Endothelial cell of umbilical vein (primary cell): ENCODE measurements around the gene TRIM41. TPM values are rescaled to one million over a fixed set of nuclear protein-coding genes. Genes with fewer than 3 reads are reported as not detected.

Source experiments
- BruUV-seq: library from RNA; stranded (reverse); fragments of 400-500 nt; replicated peaks from 2 replicates; lab custom pipeline; 2021; lab: Mats Ljungman, UMichigan
- CTCF ChIA-PET: fragments of 300-600, 350-600 bp; sonication (Branson Sonifier 250); formaldehyde crosslinking; loops from one replicate; lab custom pipeline; 2021; ENCODE audit warnings: antibody characterized with exemption, inconsistent platforms; lab: Charles Lee
- POLR2A ChIA-PET: fragments of 300-600, 350-600 bp; sonication (Branson Sonifier 250); formaldehyde crosslinking; loops from one replicate; lab custom pipeline; 2021; ENCODE audit warnings: antibody characterized with exemption, inconsistent platforms; lab: Charles Lee
- DNase-seq: peaks from one replicate; pipeline ENCODE4 v3.0.0-alpha.2; 2011; ENCODE audit warnings: low read depth, low spot score
- FAIRE-seq: peaks from 2 replicates; lab custom pipeline; 2011; peaks lifted over from hg19 to GRCh38; lab: Jason Lieb, UNC
- H2AFZ ChIP-seq: 2 replicates; pipeline ENCODE4 v1.6.0; 2012; ENCODE audit warnings: low read depth, low read length, control low read depth, inconsistent platforms
- H3K27ac ChIP-seq: 2 replicates; pipeline ENCODE4 v1.5.1; 2011; ENCODE audit warnings: low read depth, mild to moderate bottlenecking, control low read depth, low read length, moderate library complexity; ENCODE audit not compliant: insufficient read depth
- H3K27me3 ChIP-seq, 2 experiments: 2 replicates each; pipeline versions ENCODE4 v1.6.0 to v1.6.1; 2011; ENCODE audit warnings: low read length in 2 of 2, mixed read lengths in 1 of 2; ENCODE audit not compliant: control insufficient read depth in 2 of 2, insufficient read depth in 2 of 2
- H3K36me3 ChIP-seq, 2 experiments: 2 replicates in 1 of 2; 3 replicates in 1 of 2; pipeline ENCODE4 v1.5.1; 2011; ENCODE audit warnings: low read length in 2 of 2, mild to moderate bottlenecking in 1 of 2, moderate library complexity in 1 of 2; ENCODE audit not compliant: control insufficient read depth in 2 of 2, insufficient read depth in 2 of 2; ENCODE audit errors: extremely low read depth in 1 of 2
- H3K4me1 ChIP-seq: 3 replicates; pipeline ENCODE4 v1.5.1; 2011; ENCODE audit warnings: mild to moderate bottlenecking, low read length; ENCODE audit not compliant: control insufficient read depth, insufficient read depth; ENCODE audit errors: extremely low read depth
- H3K4me2 ChIP-seq: 2 replicates; pipeline ENCODE4 v1.6.1; 2011; ENCODE audit warnings: low read length, control low read depth, mixed read lengths; ENCODE audit not compliant: insufficient read depth
- H3K4me3 ChIP-seq, 3 experiments: fragments of 200-600 bp in 1 of 3; sonication (generic), shearing (Covaris generic) in 1 of 3; replicated peaks in 1 of 3; 2 replicates each; pipeline ENCODE4 v1.5.1; 2011 to 2016; ENCODE audit warnings: control low read depth in 3 of 3, low read length in 3 of 3, mild to moderate bottlenecking in 2 of 3, inconsistent platforms in 1 of 3, low read depth in 1 of 3, moderate library complexity in 1 of 3; ENCODE audit not compliant: insufficient read depth in 1 of 3
- H3K79me2 ChIP-seq: 2 replicates; pipeline ENCODE4 v1.6.0; 2012; ENCODE audit warnings: low read length, inconsistent platforms; ENCODE audit not compliant: control insufficient read depth, insufficient read depth
- H3K9ac ChIP-seq: replicated peaks from 2 replicates; pipeline ENCODE3; 2011; ENCODE audit warnings: low read length, control low read depth; ENCODE audit not compliant: insufficient read depth; ENCODE audit errors: extremely low read depth
- H3K9me1 ChIP-seq: replicated peaks from 3 replicates; pipeline ENCODE4 v1.6.0; 2011; ENCODE audit warnings: mild to moderate bottlenecking, low read length; ENCODE audit not compliant: control insufficient read depth, insufficient read depth; ENCODE audit errors: extremely low read depth
- H3K9me3 ChIP-seq: replicated peaks from 2 replicates; pipeline ENCODE4 v1.5.1; 2012; ENCODE audit warnings: low read length, inconsistent platforms; ENCODE audit not compliant: control insufficient read depth, insufficient read depth
- H4K20me1 ChIP-seq: replicated peaks from 2 replicates; pipeline ENCODE3; 2011; ENCODE audit warnings: mild to moderate bottlenecking, low read length; ENCODE audit not compliant: control insufficient read depth, insufficient read depth; ENCODE audit errors: extremely low read depth
- EZH2 ChIP-seq: IDR thresholded peaks from 2 replicates; pipeline ENCODE4 v1.6.1; 2012; ENCODE audit warnings: borderline replicate concordance, low read depth, mild to moderate bottlenecking, moderate library complexity, low read length, inconsistent platforms; ENCODE audit not compliant: severe bottlenecking
- FOS ChIP-seq: IDR thresholded peaks from 2 replicates; pipeline ENCODE4 v1.6.1; 2011; ENCODE audit warnings: mild to moderate bottlenecking, low read length, moderate library complexity, borderline replicate concordance; ENCODE audit not compliant: insufficient read depth
- GATA2 ChIP-seq: IDR thresholded peaks from 2 replicates; pipeline ENCODE4 v1.7.0; 2011; ENCODE audit warnings: low read depth, mild to moderate bottlenecking, moderate library complexity, mixed read lengths, low read length; ENCODE audit not compliant: insufficient read length, insufficient read depth
- JUN ChIP-seq: IDR thresholded peaks from 2 replicates; pipeline ENCODE4 v1.6.1; 2011; ENCODE audit warnings: borderline replicate concordance, low read depth; ENCODE audit not compliant: insufficient read length, insufficient read depth
- MAX ChIP-seq: IDR thresholded peaks from 2 replicates; pipeline ENCODE4 v1.6.1; 2011; ENCODE audit not compliant: insufficient read depth, insufficient read length
- MYC ChIP-seq: IDR thresholded peaks from one replicate; pipeline ENCODE4 v1.6.1; 2011; ENCODE audit warnings: mild to moderate bottlenecking, low read depth, low read length
- POLR2A ChIP-seq: IDR thresholded peaks from 2 replicates; pipeline ENCODE4 v1.6.1; 2012; ENCODE audit warnings: low read depth, mild to moderate bottlenecking, control low read depth, low read length
- POLR2AphosphoS5 ChIP-seq: IDR thresholded peaks from 2 replicates; pipeline ENCODE4 v1.6.1; 2012; ENCODE audit warnings: low read depth, mild to moderate bottlenecking, control low read depth, low read length, moderate library complexity; ENCODE audit not compliant: insufficient read depth
- dilution Hi-C: fragments of 300-500 bp; cut with MboI; formaldehyde crosslinking; loops from one replicate; pipeline ENCODE4 v1.15.0; 2019; ENCODE audit warnings: low sequenced_read_pairs; ENCODE audit not compliant: extremely low pct_ligation_motif_present
- intact Hi-C: fragments of 100-400 bp; cut with micrococcal nuclease; formaldehyde crosslinking; loops from one replicate; pipeline ENCODE4 v1.10.0; 2022
- polyA plus RNA-seq, 4 experiments: library from polyadenylated mRNA; depleted of rRNA in 3 of 4; stranded (reverse) in 3 of 4; unstranded in 1 of 4; fragments of >200 nt; gene quantifications; 2 replicates each; pipeline versions ENCODE4 v1.2.1 to v1.2.3, GENCODE V29; 2011 to 2012; ENCODE audit warnings: missing spikeins in 1 of 4
- total RNA-seq: library from RNA; stranded (reverse); gene quantifications from 2 replicates; pipeline ENCODE4 v1.2.3, GENCODE V29; 2021
- TF ChIP-seq, protein P1 (sequence below), 2 donors: IDR thresholded peaks; 1 replicate in 1 of 2; 2 replicates in 1 of 2; pipeline ENCODE4 v1.5.1; 2011; ENCODE audit warnings: low read length in 2 of 2, mild to moderate bottlenecking in 2 of 2, moderate library complexity in 2 of 2, control low read depth in 1 of 2, inconsistent platforms in 1 of 2, low read depth in 1 of 2; ENCODE audit not compliant: insufficient read depth in 1 of 2; ENCODE audit errors: extremely low read depth in 1 of 2

Gene TRIM41
- total and polyA plus RNA-seq, 2 donors (not counting 3 experiments of a cell fraction or from before 2014, with no cell fraction given) = 11.2 to 19.9 TPM

GRCh38 chr5:181281077-181281983 is 58.2 kb downstream of the TRIM41 start:
- Histone ChIP-seq H3K9ac (no peak overlapping the region), H3K27me3 (peaks cover 0 to 1% of the 10 kb centered on the region in 2 experiments), H3K79me2 (no peaks in the 10 kb centered on the region), H3K9me3 (no peaks in the 10 kb centered on the region), H3K4me1 (no peaks in the 10 kb centered on the region), H3K4me2 (no peak overlapping the region), H4K20me1 (no peaks in the 10 kb centered on the region), H3K4me3 (no peak overlapping the region), H3K9me1 (no peaks in the 10 kb centered on the region), H2AFZ (no peak overlapping the region), H3K36me3 (no peaks in the 10 kb centered on the region), H3K27ac (no peak overlapping the region)
- DNase-seq (no peak), FAIRE-seq (no peak)
- TF ChIP-seq EZH2 = no peak
- TF ChIP-seq, protein P1, sequence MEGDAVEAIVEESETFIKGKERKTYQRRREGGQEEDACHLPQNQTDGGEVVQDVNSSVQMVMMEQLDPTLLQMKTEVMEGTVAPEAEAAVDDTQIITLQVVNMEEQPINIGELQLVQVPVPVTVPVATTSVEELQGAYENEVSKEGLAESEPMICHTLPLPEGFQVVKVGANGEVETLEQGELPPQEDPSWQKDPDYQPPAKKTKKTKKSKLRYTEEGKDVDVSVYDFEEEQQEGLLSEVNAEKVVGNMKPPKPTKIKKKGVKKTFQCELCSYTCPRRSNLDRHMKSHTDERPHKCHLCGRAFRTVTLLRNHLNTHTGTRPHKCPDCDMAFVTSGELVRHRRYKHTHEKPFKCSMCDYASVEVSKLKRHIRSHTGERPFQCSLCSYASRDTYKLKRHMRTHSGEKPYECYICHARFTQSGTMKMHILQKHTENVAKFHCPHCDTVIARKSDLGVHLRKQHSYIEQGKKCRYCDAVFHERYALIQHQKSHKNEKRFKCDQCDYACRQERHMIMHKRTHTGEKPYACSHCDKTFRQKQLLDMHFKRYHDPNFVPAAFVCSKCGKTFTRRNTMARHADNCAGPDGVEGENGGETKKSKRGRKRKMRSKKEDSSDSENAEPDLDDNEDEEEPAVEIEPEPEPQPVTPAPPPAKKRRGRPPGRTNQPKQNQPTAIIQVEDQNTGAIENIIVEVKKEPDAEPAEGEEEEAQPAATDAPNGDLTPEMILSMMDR (IDR thresholded peaks at IDR 0.05; ENCODE audit: extremely low read depth in 1 of 2, insufficient read depth in 1 of 2, low read depth in 1 of 2, low read length in 2 of 2) = no peak
- no peak for TF ChIP-seq POLR2A
- TF ChIP-seq FOS = no peak
- TF ChIP-seq POLR2AphosphoS5 = no peak
- no peak for TF ChIP-seq MAX
- TF ChIP-seq MYC = no peak
- TF ChIP-seq JUN = no peak
- no peak for TF ChIP-seq GATA2
- no TSS peak for BruUV-seq
- dilution Hi-C loops = no loop called here
- ChIA-PET POLR2A (no interaction called here), CTCF (no interaction called here)
- intact Hi-C loops = no loop called here
